Measurements from ENCODE around the gene CRK.
"Not testable (repeated sequence)": the region's sequence is repeated elsewhere in the genome, so short reads cannot be mapped to it uniquely, and the experiment has no call there.

CRK gene

DNA sequence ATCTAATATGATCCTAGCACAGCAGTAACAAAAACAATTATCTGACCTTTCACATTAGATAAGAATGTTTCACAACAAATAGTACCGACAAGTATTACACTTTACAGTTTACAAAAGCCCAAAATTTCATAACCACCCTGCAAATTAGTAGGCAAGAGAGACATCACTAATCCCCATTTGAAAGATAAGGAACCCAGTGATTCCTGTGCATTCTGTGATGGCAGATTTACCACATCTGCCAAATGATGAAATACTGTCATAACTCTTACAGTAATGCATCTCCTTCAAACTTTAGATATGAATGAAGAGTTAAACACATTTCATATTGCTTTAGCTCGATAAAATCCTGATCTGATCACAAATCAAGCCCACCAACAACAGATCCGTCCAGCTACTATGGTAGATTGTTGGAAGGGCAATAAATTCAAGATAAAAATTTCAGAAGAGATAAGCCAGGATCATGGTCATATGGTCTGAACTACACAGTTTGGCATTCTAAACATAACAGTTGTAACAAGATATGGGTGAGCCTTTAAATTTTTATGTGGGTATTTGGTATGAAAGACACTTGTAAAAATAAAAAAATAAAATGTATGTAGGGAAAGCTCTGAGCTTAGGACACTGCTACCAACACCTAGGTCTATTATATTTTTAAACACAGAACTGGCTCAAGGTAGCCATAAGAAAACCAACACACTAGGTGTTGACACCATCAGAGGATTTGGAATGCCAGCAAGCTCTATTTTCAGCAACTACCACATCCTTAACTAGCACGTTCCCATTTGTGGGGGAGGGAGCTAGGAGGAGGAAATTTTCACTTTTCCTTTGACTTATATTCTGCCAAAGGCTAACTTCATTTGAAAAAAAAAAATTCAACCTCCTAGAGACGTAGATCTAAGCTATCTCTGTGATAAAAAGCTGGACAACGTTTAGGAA, 65.3 kb downstream of the CRK start:
- Mint-ChIP-seq H3K36me3 (ENCODE audit: low read depth) (peaks cover 18% of the 10 kb centered on the region), H3K4me1 (peaks cover 45% of the 10 kb centered on the region), H3K9me3 (no peaks in the 10 kb centered on the region), H3K27ac (peak overlapping the region; percentile 6 to 63 (median 20)), H3K4me3 (peak overlapping the region in 2 of 3 experiments; percentile 13 to 19), H3K27me3 (ENCODE audit: low read depth) (no peaks in the 10 kb centered on the region)
- TF ChIP-seq, protein P1, sequence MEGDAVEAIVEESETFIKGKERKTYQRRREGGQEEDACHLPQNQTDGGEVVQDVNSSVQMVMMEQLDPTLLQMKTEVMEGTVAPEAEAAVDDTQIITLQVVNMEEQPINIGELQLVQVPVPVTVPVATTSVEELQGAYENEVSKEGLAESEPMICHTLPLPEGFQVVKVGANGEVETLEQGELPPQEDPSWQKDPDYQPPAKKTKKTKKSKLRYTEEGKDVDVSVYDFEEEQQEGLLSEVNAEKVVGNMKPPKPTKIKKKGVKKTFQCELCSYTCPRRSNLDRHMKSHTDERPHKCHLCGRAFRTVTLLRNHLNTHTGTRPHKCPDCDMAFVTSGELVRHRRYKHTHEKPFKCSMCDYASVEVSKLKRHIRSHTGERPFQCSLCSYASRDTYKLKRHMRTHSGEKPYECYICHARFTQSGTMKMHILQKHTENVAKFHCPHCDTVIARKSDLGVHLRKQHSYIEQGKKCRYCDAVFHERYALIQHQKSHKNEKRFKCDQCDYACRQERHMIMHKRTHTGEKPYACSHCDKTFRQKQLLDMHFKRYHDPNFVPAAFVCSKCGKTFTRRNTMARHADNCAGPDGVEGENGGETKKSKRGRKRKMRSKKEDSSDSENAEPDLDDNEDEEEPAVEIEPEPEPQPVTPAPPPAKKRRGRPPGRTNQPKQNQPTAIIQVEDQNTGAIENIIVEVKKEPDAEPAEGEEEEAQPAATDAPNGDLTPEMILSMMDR (IDR thresholded peaks at IDR 0.05; ENCODE audit: unreplicated experiment in 3 of 3): no peak

DNA sequence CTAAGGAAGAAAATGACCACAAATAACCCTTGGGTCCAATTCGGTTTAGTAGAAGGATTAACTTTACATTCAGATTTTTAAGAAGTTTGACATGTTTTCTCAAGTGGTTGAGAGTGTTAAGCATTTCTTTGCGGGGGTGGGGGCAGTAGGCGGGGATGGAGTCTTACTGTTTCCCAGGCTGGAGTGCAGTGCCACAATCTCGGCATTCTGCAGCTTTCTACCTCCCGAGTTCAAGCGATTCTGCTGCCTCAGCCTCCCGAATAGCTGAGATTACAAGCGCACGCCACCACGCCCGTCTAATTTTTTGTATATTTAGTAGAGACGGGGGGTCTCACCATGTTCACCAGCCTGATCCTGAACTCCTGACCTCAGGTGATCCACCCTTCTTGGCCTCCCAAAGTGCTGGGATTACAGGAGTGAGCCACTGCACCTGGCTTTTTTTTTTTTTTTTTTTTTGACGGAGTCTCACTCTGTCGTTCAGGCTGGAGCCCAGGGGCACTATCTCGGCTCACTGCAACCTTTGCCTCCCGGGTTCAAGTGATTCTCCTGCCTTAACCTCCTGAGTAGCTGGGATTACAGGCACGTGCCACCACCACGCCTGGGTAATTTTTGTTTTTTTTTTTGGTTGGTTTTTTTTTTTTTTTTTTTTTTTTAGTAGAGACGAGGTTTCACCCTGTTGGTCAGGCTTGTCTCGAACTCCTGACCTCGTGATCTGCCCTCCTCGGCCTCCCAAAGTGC, 68.4 kb downstream of the CRK start:
- H3K9me3 Mint-ChIP-seq; H3K4me3 Mint-ChIP-seq; H3K27me3 Mint-ChIP-seq (ENCODE audit: low read depth): not testable (repeated sequence)
- Mint-ChIP-seq H3K4me1 (peaks cover 42% of the 10 kb centered on the region), H3K36me3 (ENCODE audit: low read depth) (peaks cover 11% of the 10 kb centered on the region), H3K27ac (peak overlapping the region in 1 of 3 experiments; percentile 44)

DNA sequence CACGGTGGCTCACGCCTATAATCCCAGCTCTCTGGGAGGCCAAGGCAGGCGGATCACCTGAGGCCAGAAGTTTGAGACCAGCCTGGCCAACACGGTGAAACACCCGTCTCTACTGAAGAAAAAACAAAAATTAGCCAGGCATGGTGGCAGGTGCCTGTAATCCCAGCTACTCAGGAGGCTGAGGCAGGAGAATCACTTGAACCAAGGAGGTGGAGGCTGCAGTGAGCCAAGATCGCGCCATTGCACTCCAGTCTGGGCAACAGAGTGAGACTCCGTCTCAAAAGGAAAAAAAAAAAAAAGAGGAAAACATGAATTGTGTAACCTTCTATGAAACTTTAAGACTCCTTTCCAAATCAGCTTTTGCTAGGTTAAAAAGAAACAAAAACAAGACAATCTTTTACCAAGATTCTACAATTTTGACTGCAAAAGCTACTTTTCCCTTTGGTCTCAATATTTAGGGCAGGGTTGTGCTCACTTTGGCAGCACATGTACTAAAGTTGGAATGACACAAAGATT, 69.3 kb downstream of the CRK start:
- peaks cover 36% of the 10 kb centered on the region for H3K4me1 Mint-ChIP-seq
- peak overlapping the region in 1 of 3 experiments; percentile 44 for H3K27ac Mint-ChIP-seq

DNA sequence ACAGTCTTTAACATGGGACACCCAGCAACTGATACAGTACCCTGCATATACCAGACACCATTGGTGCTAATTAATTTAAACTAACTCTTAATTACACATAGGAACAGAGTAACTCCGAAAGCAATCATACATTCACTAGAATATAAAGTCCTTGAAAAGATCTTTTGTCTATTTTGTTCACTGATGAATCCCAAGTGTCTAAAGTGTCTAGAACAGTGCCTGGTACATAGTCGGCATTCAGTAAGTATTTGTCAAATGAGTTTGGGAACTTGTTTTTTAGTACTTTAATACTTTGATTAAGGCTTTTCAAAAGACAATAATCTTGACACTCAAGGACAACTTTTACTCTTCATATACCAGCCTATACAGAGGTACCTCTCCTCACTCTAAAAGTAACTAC, 69.8 kb downstream of the CRK start:
- H3K36me3 Mint-ChIP-seq (ENCODE audit: low read depth): peaks cover 13% of the 10 kb centered on the region
- H3K27me3 Mint-ChIP-seq (ENCODE audit: low read depth): no peaks in the 10 kb centered on the region
- H3K4me3 Mint-ChIP-seq: no peak overlapping the region
- H3K27ac Mint-ChIP-seq: no peak overlapping the region
- no peaks in the 10 kb centered on the region for H3K9me3 Mint-ChIP-seq
- TF ChIP-seq, protein P1 (IDR thresholded peaks at IDR 0.05; ENCODE audit: unreplicated experiment in 3 of 3): no peak
- H3K4me1 Mint-ChIP-seq: peaks cover 36% of the 10 kb centered on the region

More for the DNA sequence above, 69.3 kb downstream of the CRK start:
- not testable (repeated sequence) for H3K9me3 Mint-ChIP-seq; H3K4me3 Mint-ChIP-seq; H3K27me3 Mint-ChIP-seq (ENCODE audit: low read depth); H3K36me3 Mint-ChIP-seq (ENCODE audit: low read depth)

DNA sequence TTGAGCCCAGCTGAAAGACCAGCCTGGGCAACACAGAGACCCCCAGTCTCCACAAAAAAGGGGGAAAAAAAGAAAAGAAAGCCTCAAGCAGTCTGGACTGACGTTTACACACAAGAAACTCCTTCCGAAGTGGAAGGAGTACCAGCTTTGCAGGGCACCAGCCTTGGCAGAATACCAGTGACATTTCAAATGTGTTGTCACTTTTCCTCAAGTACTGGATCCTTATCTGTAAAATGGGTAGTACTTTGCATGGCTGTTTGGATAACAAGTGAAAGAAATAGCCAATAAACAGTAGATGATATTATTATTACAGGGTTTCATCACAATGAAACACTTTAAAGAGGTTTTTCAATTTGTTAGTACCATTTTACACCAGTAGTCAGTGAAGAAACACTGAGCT, 70.2 kb downstream of the CRK start:
- H3K27me3 Mint-ChIP-seq (ENCODE audit: low read depth): no peaks in the 10 kb centered on the region
- H3K4me1 Mint-ChIP-seq: peaks cover 35% of the 10 kb centered on the region
- H3K27ac Mint-ChIP-seq: no peak overlapping the region
- H3K9me3 Mint-ChIP-seq: no peaks in the 10 kb centered on the region
- no peak overlapping the region for H3K4me3 Mint-ChIP-seq
- TF ChIP-seq, protein P1 (IDR thresholded peaks at IDR 0.05; ENCODE audit: unreplicated experiment in 3 of 3): no peak
- peaks cover 13% of the 10 kb centered on the region for H3K36me3 Mint-ChIP-seq (ENCODE audit: low read depth)

DNA sequence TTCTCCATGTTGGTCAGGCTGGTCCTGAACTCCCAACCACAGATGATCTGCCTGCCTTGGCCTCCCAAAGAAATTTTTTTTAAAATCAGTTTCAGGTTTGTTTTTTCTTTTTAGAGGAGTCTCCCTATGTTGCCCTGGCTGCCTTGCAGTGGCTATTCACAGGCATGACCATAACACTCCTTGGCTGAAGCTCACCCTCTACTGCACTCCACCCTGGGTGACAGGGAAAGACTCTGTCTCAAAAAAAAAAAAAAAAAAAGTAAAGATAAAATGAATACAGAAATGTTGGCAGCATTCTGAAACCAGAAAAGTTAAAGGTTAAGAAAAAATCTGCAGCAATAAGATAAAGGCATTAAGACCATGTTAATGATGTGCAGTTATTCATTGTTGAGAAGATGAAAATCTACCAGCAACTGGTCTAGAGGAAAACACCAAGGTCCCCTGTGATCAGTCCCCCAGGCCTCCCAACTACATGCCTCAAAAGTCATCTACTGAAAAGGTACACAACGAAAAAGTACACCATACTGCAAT, 71.1 kb downstream of the CRK start:
- no peak overlapping the region for H3K4me3 Mint-ChIP-seq
- H3K27ac Mint-ChIP-seq: peak overlapping the region in 1 of 3 experiments; percentile 33
- no peaks in the 10 kb centered on the region for H3K9me3 Mint-ChIP-seq
- H3K36me3 Mint-ChIP-seq (ENCODE audit: low read depth): peaks cover 11% of the 10 kb centered on the region
- TF ChIP-seq, protein P1 (IDR thresholded peaks at IDR 0.05; ENCODE audit: unreplicated experiment in 3 of 3): no peak
- no peaks in the 10 kb centered on the region for H3K27me3 Mint-ChIP-seq (ENCODE audit: low read depth)
- peaks cover 36% of the 10 kb centered on the region for H3K4me1 Mint-ChIP-seq
